AG09309 (cell line): ENCODE data around the gene ABLIM2.

ENCODE experiments used
- DNase-seq: peaks from one replicate; pipeline ENCODE4 v3.0.0-alpha.2; 2010; ENCODE audit warnings: low read depth
- H3K4me3 ChIP-seq: 2 replicates; pipeline ENCODE4 v1.5.1; 2011; ENCODE audit warnings: mild to moderate bottlenecking, low read depth, low read length, moderate library complexity; ENCODE audit not compliant: control insufficient read depth
- TF ChIP-seq, protein P1 (sequence below): IDR thresholded peaks from 2 replicates; pipeline ENCODE4 v1.5.1; 2011; ENCODE audit warnings: mild to moderate bottlenecking, low read depth, low read length, inconsistent platforms; ENCODE audit not compliant: insufficient read depth, control insufficient read depth; ENCODE audit errors: missing control alignments

ABLIM2 gene

DNA sequence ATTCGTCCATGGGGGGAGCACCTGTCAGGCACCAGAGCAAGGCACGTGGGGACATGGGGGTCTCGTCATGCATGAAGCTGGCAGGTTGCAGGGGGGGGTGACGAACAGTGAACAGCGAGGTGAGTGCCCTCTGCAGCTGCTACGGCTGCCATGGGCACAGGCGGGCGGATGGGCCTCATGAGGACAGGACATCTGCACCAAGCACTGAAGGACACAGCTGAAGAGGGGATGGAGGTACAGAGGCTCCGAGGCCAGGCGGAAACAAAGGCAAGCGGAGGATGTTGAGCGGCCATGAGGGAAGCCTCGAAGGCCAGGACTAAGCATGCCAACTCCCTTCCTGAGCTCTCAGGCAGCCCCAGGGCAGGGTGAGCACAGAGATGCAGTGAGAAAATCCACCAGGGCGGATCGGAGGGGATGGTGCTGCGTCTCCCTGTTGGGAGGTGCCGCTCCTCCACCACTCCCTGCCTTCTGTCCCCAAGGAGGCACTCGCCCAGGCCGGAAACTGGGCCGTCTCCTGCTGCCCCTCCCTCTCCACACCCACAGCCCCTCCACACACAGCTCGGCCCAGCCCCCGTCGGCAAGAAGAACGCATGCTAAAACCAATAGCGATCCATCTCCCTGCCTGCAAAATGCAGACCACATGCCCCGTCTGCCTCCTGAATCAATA lies 24.6 kb downstream of the ABLIM2 start:
- no peak overlapping the region for H3K4me3 ChIP-seq
- TF ChIP-seq, protein P1, sequence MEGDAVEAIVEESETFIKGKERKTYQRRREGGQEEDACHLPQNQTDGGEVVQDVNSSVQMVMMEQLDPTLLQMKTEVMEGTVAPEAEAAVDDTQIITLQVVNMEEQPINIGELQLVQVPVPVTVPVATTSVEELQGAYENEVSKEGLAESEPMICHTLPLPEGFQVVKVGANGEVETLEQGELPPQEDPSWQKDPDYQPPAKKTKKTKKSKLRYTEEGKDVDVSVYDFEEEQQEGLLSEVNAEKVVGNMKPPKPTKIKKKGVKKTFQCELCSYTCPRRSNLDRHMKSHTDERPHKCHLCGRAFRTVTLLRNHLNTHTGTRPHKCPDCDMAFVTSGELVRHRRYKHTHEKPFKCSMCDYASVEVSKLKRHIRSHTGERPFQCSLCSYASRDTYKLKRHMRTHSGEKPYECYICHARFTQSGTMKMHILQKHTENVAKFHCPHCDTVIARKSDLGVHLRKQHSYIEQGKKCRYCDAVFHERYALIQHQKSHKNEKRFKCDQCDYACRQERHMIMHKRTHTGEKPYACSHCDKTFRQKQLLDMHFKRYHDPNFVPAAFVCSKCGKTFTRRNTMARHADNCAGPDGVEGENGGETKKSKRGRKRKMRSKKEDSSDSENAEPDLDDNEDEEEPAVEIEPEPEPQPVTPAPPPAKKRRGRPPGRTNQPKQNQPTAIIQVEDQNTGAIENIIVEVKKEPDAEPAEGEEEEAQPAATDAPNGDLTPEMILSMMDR: no peak
- DNase-seq: no peak

DNA sequence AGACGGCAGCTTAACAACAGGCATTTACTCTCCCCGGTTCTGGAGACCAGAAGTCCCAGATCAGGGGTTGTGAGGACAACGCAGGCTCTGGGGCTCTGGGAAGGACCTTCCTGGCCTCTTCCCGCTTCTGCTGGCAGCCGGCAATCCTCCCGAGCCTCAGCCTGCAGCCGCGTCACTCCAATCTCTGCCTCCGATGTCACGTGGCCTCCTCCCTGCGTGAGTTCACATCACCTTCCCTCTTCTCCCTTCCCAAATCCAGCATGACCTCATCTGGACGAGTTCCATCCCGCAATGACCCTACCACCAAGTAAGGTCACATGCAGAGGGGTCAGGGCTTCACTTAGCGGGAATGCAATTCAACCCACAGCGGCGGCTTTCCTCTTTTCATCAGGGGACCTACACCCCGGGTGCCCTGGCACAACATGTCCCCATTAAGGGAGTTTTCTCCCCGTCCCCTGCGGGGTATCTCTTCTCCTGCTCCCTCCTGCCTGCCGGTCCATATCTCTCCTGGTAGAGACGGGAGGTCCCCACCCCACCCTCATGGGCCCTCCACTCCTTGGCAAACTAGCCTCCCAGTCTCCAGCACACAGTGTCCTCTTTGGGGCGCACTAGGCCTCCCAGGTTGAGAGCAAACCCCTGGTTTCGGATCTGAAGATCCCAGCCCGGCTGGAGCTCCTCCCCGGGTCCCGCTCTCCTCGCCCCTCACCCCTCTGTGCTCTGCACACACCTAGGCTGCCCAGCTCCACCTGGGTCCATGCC lies 25.5 kb downstream of the ABLIM2 start:
- DNase-seq: no peak
- TF ChIP-seq, protein P1: no peak
- H3K4me3 ChIP-seq: no peak overlapping the region

DNA sequence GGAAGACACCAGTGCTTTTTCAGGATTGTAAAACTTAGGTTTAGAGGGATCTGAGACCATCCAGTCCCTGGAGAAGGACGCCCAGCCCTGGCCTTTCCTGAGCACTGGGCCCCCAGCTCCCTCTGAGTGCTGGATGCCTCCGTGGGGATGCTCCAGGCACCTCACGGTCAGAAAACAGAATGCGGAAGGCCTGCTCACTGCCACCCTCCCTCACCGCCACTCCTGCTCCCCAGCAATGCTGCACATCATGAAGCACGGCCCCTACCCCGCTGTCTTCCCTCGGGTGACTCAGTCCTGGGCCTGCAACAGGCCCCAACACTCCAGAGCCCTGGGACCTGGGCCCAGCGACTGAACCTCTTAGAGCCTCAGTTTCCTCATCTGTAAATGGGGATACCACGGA lies 26.2 kb downstream of the ABLIM2 start:
- DNase-seq: no peak
- H3K4me3 ChIP-seq: no peak overlapping the region
- TF ChIP-seq, protein P1: no peak

DNA sequence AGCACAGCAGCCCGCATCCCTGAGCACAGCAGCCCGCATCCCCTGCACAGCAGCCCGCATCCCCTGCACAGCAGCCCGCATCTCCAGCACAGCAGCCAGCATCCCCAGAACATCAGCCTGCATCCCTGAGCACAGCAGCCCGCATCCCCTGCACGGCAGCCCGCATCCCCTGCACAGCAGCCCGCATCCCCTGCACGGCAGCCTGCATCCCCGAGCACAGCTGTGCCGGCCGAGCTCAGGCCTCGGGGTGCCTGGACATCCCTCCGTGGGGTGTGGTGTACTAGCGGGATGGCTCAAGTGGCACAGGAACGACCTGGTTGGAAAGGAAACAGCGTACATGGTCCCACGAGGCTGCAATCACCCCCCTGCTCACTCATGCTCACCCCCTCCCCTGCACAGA lies 26.8 kb downstream of the ABLIM2 start:
- H3K4me3 ChIP-seq: no peak overlapping the region
- DNase-seq: no peak
- TF ChIP-seq, protein P1: no peak

DNA sequence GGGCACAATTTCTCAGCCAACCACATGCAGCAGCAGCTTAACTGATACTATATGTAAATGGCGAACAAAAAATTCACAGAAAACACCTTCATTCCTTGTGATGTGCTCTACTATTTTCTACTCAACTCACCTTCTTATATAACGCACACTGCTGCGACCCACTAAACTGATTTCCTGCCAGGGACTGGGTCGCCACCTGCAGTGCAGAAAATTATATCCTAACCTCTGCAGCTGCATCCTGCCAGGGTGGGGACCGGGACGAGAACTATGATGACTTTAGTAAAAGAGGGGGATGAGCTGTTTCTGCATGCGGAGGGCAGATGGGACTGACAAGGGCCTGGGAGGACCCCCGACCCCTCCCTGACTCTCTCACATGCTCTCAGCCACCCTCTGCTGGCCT lies 27.4 kb downstream of the ABLIM2 start:
- TF ChIP-seq, protein P1: no peak
- H3K4me3 ChIP-seq: no peak overlapping the region
- DNase-seq: no peak

DNA sequence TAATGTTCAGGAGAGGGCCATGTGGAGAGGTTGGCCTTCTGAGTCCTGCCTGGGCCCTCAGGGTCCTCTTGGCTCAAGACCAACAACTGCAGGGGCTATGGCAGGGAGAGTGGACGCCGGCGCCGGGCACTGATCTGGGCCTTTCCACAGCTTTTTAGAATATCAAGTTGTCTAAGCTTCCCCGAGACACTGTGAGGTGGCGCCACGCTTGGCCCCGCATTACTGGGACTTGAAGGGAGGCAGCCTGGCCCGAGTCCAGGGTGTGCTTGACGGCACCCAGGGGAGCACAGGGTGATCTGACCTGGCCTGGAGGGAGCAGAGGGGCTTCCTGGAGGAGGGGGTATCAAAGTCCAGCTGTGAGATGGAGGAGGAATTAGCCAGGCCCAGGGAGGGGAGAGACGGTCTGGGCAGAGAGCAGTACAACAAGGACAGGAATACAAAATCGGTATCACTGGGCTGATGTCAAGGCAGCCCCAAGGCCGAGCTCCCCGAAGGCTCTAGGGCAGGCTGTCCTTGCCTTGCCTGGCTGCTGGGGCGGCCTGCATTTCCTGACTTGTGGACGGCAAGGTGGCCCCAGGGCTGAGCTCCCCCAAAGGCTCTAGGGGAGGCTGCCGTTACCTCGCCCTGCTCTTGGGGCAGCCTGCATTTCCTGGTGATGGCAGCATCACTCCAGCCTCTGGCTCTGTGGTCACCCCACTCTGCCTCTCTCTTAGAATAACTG lies 28.1 kb downstream of the ABLIM2 start:
- TF ChIP-seq, protein P1: no peak
- DNase-seq: no peak
- no peak overlapping the region for H3K4me3 ChIP-seq
